DOHH2 (cell line): ENCODE measurements around the gene PPM1N.

Source experiments
- CTCF ChIP-seq: fragments of 200-600 bp; sonication (generic); IDR thresholded peaks from one replicate; pipeline ENCODE4 v1.5.1; 2014; ENCODE audit warnings: antibody characterized with exemption, mild to moderate bottlenecking, low read depth, low read length; ENCODE audit not compliant: poor library complexity, severe bottlenecking
- EZH2phosphoT487 ChIP-seq: fragments of 200-600 bp; sonication (generic); IDR thresholded peaks from 2 replicates; pipeline ENCODE4 v1.6.1; 2017; ENCODE audit warnings: borderline replicate concordance, mild to moderate bottlenecking, antibody characterized with exemption, low read length, moderate library complexity, mixed read lengths

GRCh38 chr19:45496349-45496953 is 1.8 kb upstream of the PPM1N start:
- no peak for TF ChIP-seq CTCF
- no peak for TF ChIP-seq EZH2phosphoT487
